H9 (cell line): Measurements from ENCODE around the gene IDE. TPM values are rescaled to one million over a fixed set of nuclear protein-coding genes. Genes with fewer than 3 reads are reported as not detected.

ENCODE experiments used
- DNase-seq: peaks from one replicate; pipeline ENCODE4 v3.0.0-alpha.2; 2017
- H2AFZ ChIP-seq: one replicate; pipeline ENCODE4 v1.6.1; 2013; ENCODE audit warnings: mild to moderate bottlenecking, low read length, control low read depth, moderate library complexity
- H2AK5ac ChIP-seq: 2 replicates; pipeline ENCODE4 v1.6.1; 2013; ENCODE audit warnings: low read length, control low read depth, mixed read lengths; ENCODE audit not compliant: insufficient read length
- H2BK120ac ChIP-seq: one replicate; pipeline ENCODE4 v1.6.1; 2013; ENCODE audit warnings: low read depth, mild to moderate bottlenecking, low read length, control low read depth, inconsistent platforms; ENCODE audit not compliant: poor library complexity, severe bottlenecking
- H2BK12ac ChIP-seq: 2 replicates; pipeline ENCODE4 v1.6.1; 2013; ENCODE audit warnings: low read length, control low read depth, mixed read lengths, low read depth; ENCODE audit not compliant: insufficient read length
- H2BK15ac ChIP-seq: 2 replicates; pipeline ENCODE4 v1.6.1; 2013; ENCODE audit warnings: low read depth, low read length, control low read depth
- H2BK20ac ChIP-seq: one replicate; pipeline ENCODE4 v1.6.1; 2013; ENCODE audit warnings: low read depth, mild to moderate bottlenecking, low read length, control low read depth, inconsistent platforms; ENCODE audit not compliant: poor library complexity, severe bottlenecking
- H2BK5ac ChIP-seq: 2 replicates; pipeline ENCODE4 v1.6.1; 2013; ENCODE audit warnings: low read length, control low read depth, mixed read lengths; ENCODE audit not compliant: insufficient read length
- H3K14ac ChIP-seq: 2 replicates; pipeline ENCODE4 v1.6.1; 2013; ENCODE audit warnings: low read length, control low read depth; ENCODE audit not compliant: insufficient read depth
- H3K18ac ChIP-seq: 2 replicates; pipeline ENCODE4 v1.6.1; 2013; ENCODE audit warnings: low read depth, mild to moderate bottlenecking, mixed read lengths, low read length, control low read depth; ENCODE audit not compliant: insufficient read length
- H3K23ac ChIP-seq: 2 replicates; pipeline ENCODE4 v1.6.1; 2013; ENCODE audit warnings: low read length, control low read depth, mixed read lengths, low read depth; ENCODE audit not compliant: insufficient read length
- H3K23me2 ChIP-seq: 2 replicates; pipeline ENCODE4 v1.6.1; 2013; ENCODE audit warnings: low read depth, mild to moderate bottlenecking, mixed read lengths, low read length, control low read depth; ENCODE audit not compliant: insufficient read length, poor library complexity, severe bottlenecking
- H3K27ac ChIP-seq: 2 replicates; pipeline ENCODE4 v1.5.1; 2013; ENCODE audit warnings: low read length, control low read depth, mixed read lengths, low read depth; ENCODE audit not compliant: insufficient read length
- H3K27me3 ChIP-seq: 2 replicates; pipeline ENCODE4 v1.6.1; 2013; ENCODE audit warnings: low read length, control low read depth, inconsistent platforms; ENCODE audit not compliant: insufficient read depth
- H3K4ac ChIP-seq: 2 replicates; pipeline ENCODE4 v1.6.1; 2013; ENCODE audit warnings: low read depth, mild to moderate bottlenecking, control low read depth, inconsistent platforms, low read length, moderate library complexity
- H3K4me1 ChIP-seq: 2 replicates; pipeline ENCODE4 v1.6.1; 2013; ENCODE audit warnings: low read length, control low read depth, inconsistent platforms; ENCODE audit not compliant: insufficient read depth
- H3K4me2 ChIP-seq: 2 replicates; pipeline ENCODE4 v1.6.1; 2013; ENCODE audit warnings: low read length, control low read depth, mixed read lengths; ENCODE audit not compliant: insufficient read length, insufficient read depth
- H3K56ac ChIP-seq: 2 replicates; pipeline ENCODE4 v1.6.1; 2013; ENCODE audit warnings: low read depth, mild to moderate bottlenecking, mixed read lengths, low read length, control low read depth; ENCODE audit not compliant: insufficient read length
- H3K79me1 ChIP-seq: 2 replicates; pipeline ENCODE4 v1.6.1; 2013; ENCODE audit warnings: low read depth, mild to moderate bottlenecking, moderate library complexity, low read length, control low read depth, inconsistent platforms; ENCODE audit not compliant: insufficient read depth, poor library complexity, severe bottlenecking
- H3K79me2 ChIP-seq: 2 replicates; pipeline ENCODE4 v1.6.1; 2013; ENCODE audit warnings: low read length, control low read depth, inconsistent platforms; ENCODE audit not compliant: insufficient read depth
- H3K9ac ChIP-seq: 2 replicates; pipeline ENCODE4 v1.6.1; 2013; ENCODE audit warnings: low read length, control low read depth, mixed read lengths; ENCODE audit not compliant: insufficient read length; ENCODE audit errors: extremely low read depth
- H3K9me3 ChIP-seq: one replicate; pipeline ENCODE4 v1.6.1; 2013; ENCODE audit warnings: low read depth, low read length, inconsistent platforms; ENCODE audit not compliant: control insufficient read depth
- H3T11ph ChIP-seq: one replicate; pipeline ENCODE4 v1.6.1; 2013; ENCODE audit warnings: mild to moderate bottlenecking, low read length, control low read depth, inconsistent platforms
- H4K20me1 ChIP-seq: one replicate; pipeline ENCODE4 v1.6.1; 2013; ENCODE audit not compliant: control insufficient read depth, insufficient read length, insufficient read depth
- H4K5ac ChIP-seq: 2 replicates; pipeline ENCODE4 v1.6.1; 2013; ENCODE audit warnings: low read depth, mild to moderate bottlenecking, mixed read lengths, low read length, control low read depth; ENCODE audit not compliant: insufficient read length
- H4K8ac ChIP-seq: replicated peaks from 2 replicates; pipeline ENCODE4 v1.6.1; 2013; ENCODE audit warnings: low read length, control low read depth, mixed read lengths, low read depth; ENCODE audit not compliant: insufficient read length
- H4K91ac ChIP-seq: 2 replicates; pipeline ENCODE4 v1.6.1; 2013; ENCODE audit warnings: low read depth, mild to moderate bottlenecking, moderate library complexity, mixed read lengths, low read length, control low read depth; ENCODE audit not compliant: insufficient read length
- H3K27ac Mint-ChIP-seq, 3 experiments: 2 replicates in 2 of 3; 3 replicates in 1 of 3; pipeline ENCODE4 v1.8.0; 2020 to 2021; ENCODE audit warnings: mixed read lengths in 3 of 3, mild to moderate bottlenecking in 1 of 3, moderate library complexity in 1 of 3
- H3K27me3 Mint-ChIP-seq: 2 replicates; pipeline ENCODE4 v1.8.0; 2021; ENCODE audit warnings: low read depth, mild to moderate bottlenecking, moderate library complexity, mixed read lengths
- H3K36me3 Mint-ChIP-seq, 3 experiments: 2 replicates in 2 of 3; 3 replicates in 1 of 3; pipeline ENCODE4 v1.8.0; 2020 to 2021; ENCODE audit warnings: low read depth in 3 of 3, mixed read lengths in 3 of 3; ENCODE audit not compliant: insufficient read depth in 1 of 3
- H3K4me1 Mint-ChIP-seq, 2 experiments: 2 replicates each; pipeline ENCODE4 v1.8.0; 2020; ENCODE audit warnings: mixed read lengths in 2 of 2
- H3K4me3 Mint-ChIP-seq, 2 experiments: 2 replicates in 1 of 2; 3 replicates in 1 of 2; pipeline ENCODE4 v1.8.0; 2020 to 2021; ENCODE audit warnings: mild to moderate bottlenecking in 2 of 2, mixed read lengths in 2 of 2, moderate library complexity in 1 of 2
- H3K9me3 Mint-ChIP-seq, 2 experiments: 2 replicates in 1 of 2; 3 replicates in 1 of 2; pipeline ENCODE4 v1.8.0; 2020; ENCODE audit warnings: mild to moderate bottlenecking in 2 of 2, mixed read lengths in 2 of 2, moderate library complexity in 1 of 2
- CTCF ChIP-seq: fragments of 200-600 bp; sonication (generic); conservative IDR thresholded peaks from 3 replicates; pipeline ENCODE4 v1.8.0; 2021; ENCODE audit warnings: antibody characterized with exemption, mild to moderate bottlenecking
- WGBS: extraction: QIAGEN DNeasy Blood & Tissue Kit; methylation state at CpG from one replicate; pipeline ENCODE4 v1.1.7; 2013; ENCODE audit warnings: missing lambda C conversion rate, low lambda C conversion rate, mixed read lengths; ENCODE audit not compliant: insufficient read length; ENCODE audit errors: extremely low coverage; 5-methylcytosine and 5-hydroxymethylcytosine counted together
- total RNA-seq: library from RNA; stranded (reverse); gene quantifications from 2 replicates; pipeline ENCODE4 v1.2.1, GENCODE V29; 2021

IDE gene
- total RNA-seq, 1 experiment from 2014 or later = 48.9 TPM

GRCh38 chr10:92470026-92470425 is 103.9 kb downstream of the IDE start:
- Histone ChIP-seq H2BK120ac (no peak overlapping the region), H2AFZ (no peak overlapping the region), H3T11ph (no peak overlapping the region), H4K8ac (no peak overlapping the region), H3K79me1 (no peaks in the 10 kb centered on the region), H3K56ac (no peak overlapping the region), H3K14ac (no peak overlapping the region), H3K79me2 (no peaks in the 10 kb centered on the region), H3K9ac (no peak overlapping the region), H4K91ac (no peak overlapping the region), H3K27ac (no peak overlapping the region), H3K4me2 (no peak overlapping the region), H2BK20ac (no peak overlapping the region), H2BK5ac (no peak overlapping the region), H2BK12ac (no peak overlapping the region), H3K4ac (no peak overlapping the region), H2BK15ac (no peak overlapping the region), H4K5ac (no peak overlapping the region), H3K23me2 (no peaks in the 10 kb centered on the region), H3K23ac (no peak overlapping the region), H3K18ac (no peak overlapping the region), H2AK5ac (no peak overlapping the region), H3K9me3 (no peaks in the 10 kb centered on the region), H3K27me3 (no peaks in the 10 kb centered on the region), H4K20me1 (no peaks in the 10 kb centered on the region), H3K4me1 (no peaks in the 10 kb centered on the region)
- Mint-ChIP-seq H3K36me3 (peaks cover 13 to 46% (median 18%) of the 10 kb centered on the region in 3 experiments; a peak in 6 of 7 replicates), H3K9me3 (no peaks in the 10 kb centered on the region), H3K4me3 (no peak overlapping the region), H3K27me3 (no peaks in the 10 kb centered on the region), H3K4me1 (no peaks in the 10 kb centered on the region), H3K27ac (no peak overlapping the region)
- TF ChIP-seq CTCF = no peak
- DNase-seq = no peak
- no CpG with 5 or more reads among the region's 3 CpGs for WGBS
